Measurements from ENCODE around the gene DHRS4L2. TPM values are rescaled to one million over a fixed set of nuclear protein-coding genes. Genes with fewer than 3 reads are reported as not detected.
A peak's percentile ranks its signal among the peaks of the same experiment; 100 is the strongest.
"Not testable (repeated sequence)": the region's sequence is repeated elsewhere in the genome, so short reads cannot be mapped to it uniquely, and the experiment has no call there.

Gene DHRS4L2
- total RNA-seq, 1 experiment from 2014 or later = 30.6 TPM

DNA sequence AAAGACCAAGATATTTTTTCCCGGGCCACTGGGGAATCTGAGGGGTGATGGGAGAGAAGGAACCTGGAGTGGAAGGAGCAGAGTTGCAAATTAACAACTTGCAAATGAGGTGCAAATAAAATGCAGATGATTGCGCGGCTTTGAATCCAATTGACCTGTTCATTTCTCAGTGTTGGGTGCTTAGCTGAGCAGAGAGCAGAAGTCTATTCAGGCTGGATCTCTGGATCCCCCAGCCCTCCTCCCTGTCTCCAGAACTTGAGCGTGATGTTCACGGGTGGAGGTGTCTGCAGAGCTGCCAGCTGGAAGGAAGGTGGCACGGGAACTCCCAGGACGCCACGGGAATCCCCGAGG is 19.6 kb upstream of the DHRS4L2 start:
- in situ Hi-C loops (cut with HindIII; ENCODE audit: low pct_unique_long_range_greater_than_20kb, low sequenced_read_pairs); DNase-seq (ENCODE audit: low read depth, low spot score): not testable (repeated sequence)

DNA sequence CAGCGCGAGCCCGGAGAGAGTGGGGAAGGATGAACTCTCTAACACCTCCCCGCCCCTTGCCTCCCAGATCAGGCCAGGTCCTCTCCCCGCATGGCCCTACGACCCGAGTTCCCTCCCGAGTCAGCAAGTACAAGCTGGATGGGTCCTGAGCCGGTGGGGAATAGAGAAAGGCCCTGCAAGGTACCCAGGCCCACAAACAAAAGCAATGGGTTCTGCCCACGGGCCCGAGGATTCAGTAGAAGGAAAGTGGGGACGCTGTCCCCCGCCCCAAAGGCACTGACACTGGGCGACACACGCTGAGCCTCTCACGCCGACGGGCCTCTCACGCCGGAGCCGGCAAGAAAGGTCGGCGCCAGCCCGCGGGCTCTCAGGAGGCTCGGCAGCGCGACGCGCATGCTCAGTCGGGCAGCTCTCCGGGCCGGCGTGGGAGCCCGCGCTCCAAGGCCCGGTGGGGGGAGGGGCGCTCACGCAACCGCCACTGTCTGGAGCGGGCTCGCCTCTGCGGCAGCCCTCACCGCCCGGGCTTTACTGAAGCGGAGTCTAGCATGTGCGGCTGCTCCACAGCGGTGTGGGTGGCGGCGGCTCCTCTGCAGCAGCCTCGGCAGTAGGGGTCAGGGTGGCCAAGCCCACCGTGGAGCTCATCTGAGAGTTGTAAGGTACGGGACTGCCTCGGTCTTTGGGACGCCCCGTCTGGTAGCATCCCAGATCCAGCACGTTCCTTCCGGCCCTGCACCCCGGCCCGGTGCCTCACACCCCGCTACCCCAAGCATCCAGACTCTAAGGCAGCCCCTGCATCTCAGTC is 19.0 kb upstream of the DHRS4L2 start:
- DNase-seq (ENCODE audit: low read depth, low spot score); in situ Hi-C loops (cut with HindIII; ENCODE audit: low pct_unique_long_range_greater_than_20kb, low sequenced_read_pairs): not testable (repeated sequence)

- DNase-seq (ENCODE audit: low read depth, low spot score); in situ Hi-C loops (cut with HindIII; ENCODE audit: low pct_unique_long_range_greater_than_20kb, low sequenced_read_pairs): not testable (repeated sequence)
Observed at GRCh38 chr14:23970283-23970659, 18.5 kb upstream of the DHRS4L2 start.

DNA sequence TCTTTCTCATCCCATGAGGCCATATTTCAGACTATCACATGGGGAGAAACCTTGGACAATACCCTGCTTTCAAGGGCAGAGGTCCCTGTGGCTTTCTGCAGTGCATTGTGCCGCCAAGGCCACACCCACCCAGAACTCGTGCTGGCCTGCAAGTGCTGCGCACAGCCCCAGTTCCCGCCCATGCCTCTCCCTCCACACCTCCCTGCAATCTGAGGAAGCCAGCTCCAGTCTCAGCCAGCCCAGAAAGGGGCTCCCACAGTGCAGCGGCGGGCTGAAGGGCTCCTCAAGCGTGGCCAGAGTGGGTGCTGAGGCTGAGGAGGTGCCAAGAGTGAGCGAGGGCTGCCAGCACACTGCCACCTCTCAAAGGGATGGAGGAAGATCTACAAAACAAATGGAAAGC is 15.6 kb upstream of the DHRS4L2 start:
- DNase-seq (ENCODE audit: low read depth, low spot score) = peak; percentile 83
- in situ Hi-C loops (cut with HindIII; ENCODE audit: low pct_unique_long_range_greater_than_20kb, low sequenced_read_pairs) = not testable (repeated sequence)

GRCh38 chr14:23974041-23974440 is 14.7 kb upstream of the DHRS4L2 start:
- DNase-seq (ENCODE audit: low read depth, low spot score); in situ Hi-C loops (cut with HindIII; ENCODE audit: low pct_unique_long_range_greater_than_20kb, low sequenced_read_pairs): not testable (repeated sequence)

- in situ Hi-C loops (cut with HindIII; ENCODE audit: low pct_unique_long_range_greater_than_20kb, low sequenced_read_pairs) = not testable (repeated sequence)
Observed at GRCh38 chr14:23977208-23977607, 11.5 kb upstream of the DHRS4L2 start.

GRCh38 chr14:23981951-23982813 is 6.5 kb upstream of the DHRS4L2 start:
- DNase-seq (ENCODE audit: low read depth, low spot score); in situ Hi-C loops (cut with HindIII; ENCODE audit: low pct_unique_long_range_greater_than_20kb, low sequenced_read_pairs): not testable (repeated sequence)

More at GRCh38 chr14:23977208-23977607, 11.5 kb upstream of the DHRS4L2 start:
- peak; percentile 10 for DNase-seq (ENCODE audit: low read depth, low spot score)

DNA sequence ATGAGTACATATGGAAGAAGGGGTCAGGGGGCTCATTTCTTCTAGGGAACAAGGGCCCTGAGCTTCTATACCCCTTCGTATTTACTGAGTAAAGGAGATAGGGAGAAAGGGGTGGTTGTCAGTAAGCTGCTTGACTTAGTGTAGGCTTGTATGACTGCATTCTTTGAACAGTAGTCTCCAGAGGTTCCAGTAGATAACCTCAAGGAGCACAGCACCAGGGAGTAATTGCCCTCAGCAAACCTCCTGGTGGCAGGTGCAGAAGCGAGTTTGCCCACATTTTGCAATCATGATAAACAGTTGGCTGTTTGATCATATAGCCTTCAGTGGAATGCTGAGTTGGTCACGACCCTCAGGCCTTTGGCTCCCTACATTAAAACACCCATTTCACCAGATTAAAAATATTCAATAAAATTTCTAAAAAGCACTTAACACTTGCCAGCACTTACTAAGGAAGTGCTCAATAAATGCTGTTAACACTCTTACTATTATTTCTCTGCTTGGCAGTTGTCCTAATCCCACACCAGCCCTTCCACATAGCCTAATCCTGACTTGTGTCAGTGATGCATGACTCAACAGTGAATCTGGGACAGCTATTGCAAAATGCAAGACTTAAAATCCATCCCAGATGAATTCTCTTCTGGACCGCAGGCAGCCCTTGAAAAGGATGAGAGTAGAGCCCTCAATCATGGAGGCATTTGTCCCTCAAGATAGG is 3.7 kb upstream of the DHRS4L2 start:
- no peak for DNase-seq (ENCODE audit: low read depth, low spot score)
- in situ Hi-C loops (cut with HindIII; ENCODE audit: low pct_unique_long_range_greater_than_20kb, low sequenced_read_pairs) = no loop called here

DNA sequence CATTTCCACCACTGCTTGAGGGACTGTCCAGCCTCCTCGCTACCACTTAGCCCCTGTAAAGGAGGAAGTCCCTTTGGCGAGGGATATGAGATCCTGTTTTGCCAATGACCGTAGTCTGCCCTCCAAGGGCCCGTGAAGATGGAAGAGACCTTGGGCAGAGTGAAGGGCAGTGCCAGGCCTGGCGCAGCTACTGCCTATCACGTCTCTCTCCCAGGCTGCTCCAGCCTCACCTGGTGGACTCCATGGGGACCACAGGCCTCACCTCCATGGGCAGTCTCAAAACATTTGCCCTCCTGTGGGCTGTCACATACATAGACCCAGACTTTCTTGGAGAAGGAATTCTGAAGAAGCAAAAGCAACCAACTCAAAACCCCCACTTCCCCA is 514 bp upstream of the DHRS4L2 start:
- in situ Hi-C loops (cut with HindIII; ENCODE audit: low pct_unique_long_range_greater_than_20kb, low sequenced_read_pairs); DNase-seq (ENCODE audit: low read depth, low spot score): not testable (repeated sequence)

DNA sequence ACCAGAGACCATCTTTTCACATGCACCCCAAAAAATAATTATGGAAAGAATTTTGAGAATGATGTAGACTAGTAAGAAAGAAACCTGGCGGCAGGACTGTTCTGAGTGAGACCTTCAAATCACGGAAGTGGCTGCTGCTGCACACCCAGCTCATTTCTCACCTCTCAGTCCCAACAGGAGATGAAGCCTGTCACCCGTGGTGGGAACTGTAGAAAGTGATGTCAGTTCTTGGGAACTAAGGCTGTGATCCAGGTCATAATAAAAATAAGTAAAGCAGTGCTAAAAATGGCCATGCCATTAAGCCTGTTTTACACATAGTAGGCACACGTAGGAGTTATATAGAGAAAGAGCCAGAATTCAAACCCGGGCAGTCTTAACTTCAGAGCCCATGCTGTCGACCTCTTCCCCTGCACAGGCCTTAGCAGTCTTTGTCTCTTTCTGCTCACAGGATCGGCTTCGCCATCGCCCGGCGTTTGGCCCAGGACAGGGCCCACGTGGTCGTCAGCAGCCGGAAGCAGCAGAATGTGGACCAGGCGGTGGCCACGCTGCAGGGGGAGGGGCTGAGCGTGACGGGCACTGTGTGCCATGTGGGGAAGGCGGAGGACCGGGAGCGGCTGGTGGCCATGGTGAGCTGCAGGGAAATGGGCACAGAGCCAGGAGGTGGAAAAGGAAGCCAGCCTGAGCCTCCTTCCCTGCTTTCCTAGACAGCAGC is 1.2 kb downstream of the DHRS4L2 start:
- in situ Hi-C loops (cut with HindIII; ENCODE audit: low pct_unique_long_range_greater_than_20kb, low sequenced_read_pairs); DNase-seq (ENCODE audit: low read depth, low spot score): not testable (repeated sequence)

DNA sequence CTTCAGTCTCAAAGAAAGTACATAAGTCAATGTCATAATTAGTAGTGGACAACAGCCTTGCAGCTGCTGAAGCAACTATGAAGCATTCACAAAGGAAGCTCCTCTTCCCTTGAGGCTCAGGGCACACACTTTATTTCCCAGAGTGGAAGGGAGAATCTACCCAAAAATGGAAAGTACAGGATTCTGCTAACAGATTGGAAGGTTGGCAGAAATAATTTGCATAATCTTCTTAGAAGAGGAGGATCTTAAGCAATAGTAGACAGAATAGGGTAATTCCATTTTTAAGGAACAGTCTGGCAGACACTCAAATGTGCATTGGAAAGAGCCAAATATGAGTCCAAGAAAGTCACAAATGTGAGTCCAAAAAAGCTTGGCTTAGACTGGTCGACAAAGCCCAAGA is 2.2 kb downstream of the DHRS4L2 start:
- DNase-seq (ENCODE audit: low read depth, low spot score); in situ Hi-C loops (cut with HindIII; ENCODE audit: low pct_unique_long_range_greater_than_20kb, low sequenced_read_pairs): not testable (repeated sequence)

DNA sequence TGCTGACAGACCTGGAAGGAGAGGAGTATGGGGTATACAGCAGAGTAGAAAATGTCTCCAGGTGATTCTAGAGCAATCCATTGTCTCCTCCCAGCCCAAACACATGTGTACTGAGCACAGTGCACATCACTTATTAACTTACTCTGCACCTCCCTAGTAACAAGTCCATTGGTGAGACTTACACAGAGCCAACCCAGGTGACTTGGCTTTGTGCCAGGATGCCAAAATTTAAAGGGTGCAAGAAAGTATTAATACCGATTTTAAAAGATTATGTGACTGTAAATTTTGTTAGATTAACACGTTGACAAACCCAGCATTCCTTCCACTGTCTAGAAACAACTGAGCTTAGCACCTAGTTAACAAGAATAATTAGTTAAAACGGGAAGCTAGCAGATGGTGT is 4.3 kb downstream of the DHRS4L2 start:
- DNase-seq (ENCODE audit: low read depth, low spot score); in situ Hi-C loops (cut with HindIII; ENCODE audit: low pct_unique_long_range_greater_than_20kb, low sequenced_read_pairs): not testable (repeated sequence)

DNA sequence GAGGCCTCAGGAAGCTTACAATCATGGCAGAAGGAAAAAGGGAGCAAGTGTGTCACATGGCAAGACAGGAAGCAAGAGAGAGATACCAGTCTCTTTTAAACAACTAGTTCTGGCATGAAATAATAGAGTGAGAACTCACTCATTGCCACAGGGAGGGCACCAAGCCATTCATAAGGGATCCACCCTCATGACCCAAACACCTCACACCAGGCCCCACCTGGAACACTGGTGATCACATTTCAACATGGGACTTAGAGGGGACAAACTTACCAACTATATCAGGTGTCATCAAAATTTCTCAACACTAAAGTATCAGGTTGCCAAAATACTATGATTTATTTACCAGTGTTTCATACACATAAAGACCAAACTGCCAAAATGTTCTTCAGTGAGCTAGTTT is 7.3 kb downstream of the DHRS4L2 start:
- in situ Hi-C loops (cut with HindIII; ENCODE audit: low pct_unique_long_range_greater_than_20kb, low sequenced_read_pairs); DNase-seq (ENCODE audit: low read depth, low spot score): not testable (repeated sequence)

DNA sequence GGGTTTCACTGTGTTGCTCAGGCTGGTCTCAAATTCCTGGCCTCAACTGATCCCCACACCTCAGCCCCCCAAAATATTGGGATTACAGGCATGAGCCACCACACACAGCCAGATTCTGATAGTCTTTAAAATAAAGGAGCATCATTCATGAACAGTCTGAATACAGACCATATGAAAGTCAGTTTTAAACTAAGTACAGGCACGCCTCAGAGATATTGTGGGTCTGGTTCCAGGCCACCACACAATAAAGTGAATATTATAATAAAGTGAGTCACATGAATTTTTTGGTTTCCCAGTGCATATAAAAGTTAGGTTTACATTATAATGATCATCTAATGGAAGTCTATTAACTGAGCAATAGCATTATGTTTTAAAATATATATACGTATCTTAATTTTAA is 8.1 kb downstream of the DHRS4L2 start:
- DNase-seq (ENCODE audit: low read depth, low spot score); in situ Hi-C loops (cut with HindIII; ENCODE audit: low pct_unique_long_range_greater_than_20kb, low sequenced_read_pairs): not testable (repeated sequence)

DNA sequence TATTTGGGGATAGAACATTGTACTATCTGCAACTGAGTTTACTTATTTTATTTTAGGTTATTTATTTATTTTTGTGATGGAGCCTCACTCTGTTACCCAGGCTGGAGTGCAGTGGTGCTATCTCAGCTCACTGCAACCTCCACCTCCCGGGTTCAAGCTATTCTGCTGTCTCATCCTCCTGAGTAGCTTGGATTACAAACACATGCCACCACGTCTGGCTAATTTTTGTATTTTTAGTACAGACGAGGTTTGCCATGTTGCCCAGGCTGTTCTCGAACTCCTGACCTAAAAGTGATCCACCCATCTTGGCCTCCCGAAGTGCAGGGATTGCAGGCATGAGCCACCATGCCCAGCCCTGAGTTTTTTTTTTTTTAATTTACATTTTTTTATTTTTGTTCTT is 10.9 kb downstream of the DHRS4L2 start:
- DNase-seq (ENCODE audit: low read depth, low spot score); in situ Hi-C loops (cut with HindIII; ENCODE audit: low pct_unique_long_range_greater_than_20kb, low sequenced_read_pairs): not testable (repeated sequence)

GRCh38 chr14:24001078-24001477 is 12.3 kb downstream of the DHRS4L2 start:
- DNase-seq (ENCODE audit: low read depth, low spot score); in situ Hi-C loops (cut with HindIII; ENCODE audit: low pct_unique_long_range_greater_than_20kb, low sequenced_read_pairs): not testable (repeated sequence)

DNA sequence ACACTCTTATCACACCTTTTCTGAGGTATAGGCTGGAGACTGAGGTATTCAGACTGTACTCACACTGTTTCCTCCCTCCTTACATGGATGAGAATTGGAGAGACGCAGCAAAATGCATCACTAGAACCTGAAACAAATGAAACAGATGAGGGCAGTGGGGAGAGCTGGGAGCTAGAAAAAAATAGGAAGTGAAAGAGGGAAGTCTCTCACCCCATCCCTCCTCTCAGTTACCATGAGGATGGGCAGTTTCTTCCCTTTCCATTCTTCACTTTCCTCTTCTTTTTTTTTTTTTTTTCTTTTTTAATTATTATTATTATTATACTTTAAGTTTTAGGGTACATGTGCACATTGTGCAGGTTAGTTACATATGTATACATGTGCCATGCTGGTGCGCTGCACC is 12.9 kb downstream of the DHRS4L2 start:
- DNase-seq (ENCODE audit: low read depth, low spot score); in situ Hi-C loops (cut with HindIII; ENCODE audit: low pct_unique_long_range_greater_than_20kb, low sequenced_read_pairs): not testable (repeated sequence)

All from SK-MEL-5 (cell line).